GM12872 (cell line): Measurements from ENCODE around the gene CXCL5.

ENCODE experiments used
- TF ChIP-seq, protein P1 (sequence below): IDR thresholded peaks from 3 replicates; pipeline ENCODE4 v1.5.1; 2011; ENCODE audit warnings: low read depth, mild to moderate bottlenecking, low read length, moderate library complexity; ENCODE audit not compliant: insufficient read depth

Gene CXCL5

DNA sequence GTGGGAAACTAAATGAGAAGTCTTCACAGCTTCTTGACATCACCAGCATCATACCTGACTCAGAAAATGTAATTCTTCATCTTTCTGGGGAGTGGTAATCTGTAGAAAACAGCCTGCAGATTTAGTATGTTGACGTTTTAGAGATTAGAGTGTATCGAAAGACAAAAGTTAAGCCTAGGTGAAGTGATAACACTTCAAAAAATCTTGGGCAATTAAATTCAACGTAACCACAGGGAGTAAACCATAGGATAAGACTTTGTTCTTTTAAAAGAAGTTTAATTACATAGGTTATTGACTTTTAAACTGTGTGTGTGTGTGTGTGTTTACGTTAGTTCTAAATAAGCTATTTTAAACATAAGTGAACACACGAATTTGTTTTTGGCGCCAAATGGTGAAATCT is 1.8 kb upstream of the CXCL5 start:
- TF ChIP-seq, protein P1, sequence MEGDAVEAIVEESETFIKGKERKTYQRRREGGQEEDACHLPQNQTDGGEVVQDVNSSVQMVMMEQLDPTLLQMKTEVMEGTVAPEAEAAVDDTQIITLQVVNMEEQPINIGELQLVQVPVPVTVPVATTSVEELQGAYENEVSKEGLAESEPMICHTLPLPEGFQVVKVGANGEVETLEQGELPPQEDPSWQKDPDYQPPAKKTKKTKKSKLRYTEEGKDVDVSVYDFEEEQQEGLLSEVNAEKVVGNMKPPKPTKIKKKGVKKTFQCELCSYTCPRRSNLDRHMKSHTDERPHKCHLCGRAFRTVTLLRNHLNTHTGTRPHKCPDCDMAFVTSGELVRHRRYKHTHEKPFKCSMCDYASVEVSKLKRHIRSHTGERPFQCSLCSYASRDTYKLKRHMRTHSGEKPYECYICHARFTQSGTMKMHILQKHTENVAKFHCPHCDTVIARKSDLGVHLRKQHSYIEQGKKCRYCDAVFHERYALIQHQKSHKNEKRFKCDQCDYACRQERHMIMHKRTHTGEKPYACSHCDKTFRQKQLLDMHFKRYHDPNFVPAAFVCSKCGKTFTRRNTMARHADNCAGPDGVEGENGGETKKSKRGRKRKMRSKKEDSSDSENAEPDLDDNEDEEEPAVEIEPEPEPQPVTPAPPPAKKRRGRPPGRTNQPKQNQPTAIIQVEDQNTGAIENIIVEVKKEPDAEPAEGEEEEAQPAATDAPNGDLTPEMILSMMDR = no peak

GRCh38 chr4:73992050-73992449 is 6.4 kb downstream of the CXCL5 start:
- TF ChIP-seq, protein P1 = no peak

- TF ChIP-seq, protein P1 = no peak
Measured at GRCh38 chr4:73991742-73992000, 6.8 kb downstream of the CXCL5 start.

- TF ChIP-seq, protein P1 = no peak
Measured at GRCh38 chr4:73990988-73991741, 7.3 kb downstream of the CXCL5 start.

GRCh38 chr4:73989928-73990327 is 8.5 kb downstream of the CXCL5 start:
- TF ChIP-seq, protein P1 = no peak

- TF ChIP-seq, protein P1 = no peak
Measured at GRCh38 chr4:73989031-73989430, 9.4 kb downstream of the CXCL5 start.

- TF ChIP-seq, protein P1 = no peak
Measured at GRCh38 chr4:73988061-73988460, 10.4 kb downstream of the CXCL5 start, which contains the start of gene PPBP. TSS of gene PPBP (minus strand) at chr4:73988190. CDS start at chr4:73988103, 87 bp downstream.
